ENCODE measurements around the gene PPFIBP1.

Gene PPFIBP1

DNA sequence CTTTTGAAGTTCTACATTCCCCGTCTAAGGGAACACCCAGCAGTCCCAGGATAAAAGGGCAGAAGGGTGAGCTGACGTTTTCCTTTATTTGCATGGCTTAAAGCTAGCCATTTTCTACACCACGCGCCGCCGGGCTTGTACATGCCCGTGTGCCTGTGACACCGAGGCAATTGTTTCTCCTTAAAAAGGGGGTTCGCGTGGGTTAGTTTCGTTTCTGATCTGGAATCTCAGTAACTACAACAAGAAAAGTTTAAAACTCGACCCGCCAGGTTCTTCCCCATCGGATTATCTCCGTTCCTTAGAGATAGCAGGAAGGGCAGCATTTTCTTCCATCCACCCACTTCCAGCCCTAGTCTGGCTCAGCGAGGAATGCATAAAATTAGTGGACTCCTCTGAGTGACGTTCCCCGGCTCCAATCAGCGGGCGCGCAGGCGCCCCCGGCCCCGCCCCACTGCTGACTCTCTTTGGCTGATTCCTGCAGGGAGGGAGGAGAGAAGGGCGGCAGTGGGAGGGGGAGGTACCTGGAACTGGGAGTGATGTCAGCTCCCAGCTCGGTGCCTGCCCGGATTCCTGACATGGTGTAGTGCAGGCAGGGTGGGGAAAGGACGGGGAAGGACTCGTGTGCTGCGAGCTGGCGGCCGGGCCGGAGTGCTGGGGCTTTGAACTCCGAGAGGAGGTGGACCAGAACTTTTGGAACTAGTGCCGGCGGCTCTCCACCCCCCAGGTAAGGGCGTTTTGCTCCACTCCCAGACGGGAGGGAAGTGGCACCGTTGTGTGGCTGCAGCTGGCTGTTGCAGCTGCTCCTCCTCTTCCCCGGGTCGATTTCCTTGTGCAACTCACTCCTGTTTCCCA is at the start of gene PPFIBP1:
Gene PPFIBP1 (plus strand): TSS at position 565 of the 852 bp plus-strand sequence. CDS start 109,191 bp downstream, outside the sequence.
- DNase-seq = peak; percentile 95

DNA sequence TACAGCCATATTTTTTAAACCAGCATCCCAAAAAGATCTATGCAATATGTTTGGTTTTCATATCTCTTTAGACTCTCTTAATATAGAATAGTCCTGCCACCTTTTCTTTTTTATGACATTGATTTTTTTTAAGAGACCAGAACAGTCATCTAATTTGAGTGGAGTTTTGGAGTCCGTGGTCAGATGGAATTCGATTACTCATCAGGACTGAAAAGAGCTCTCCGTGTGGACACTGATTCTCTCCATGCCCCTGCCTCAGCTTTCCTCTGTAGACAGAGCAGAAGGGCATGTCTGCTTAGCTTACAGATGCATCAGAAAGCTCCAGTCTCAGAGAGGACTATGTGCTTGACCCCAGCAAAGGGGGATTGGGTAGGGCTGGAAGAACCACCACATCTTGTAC is 49.7 kb upstream of the PPFIBP1 start:
- no peak for DNase-seq

DNA sequence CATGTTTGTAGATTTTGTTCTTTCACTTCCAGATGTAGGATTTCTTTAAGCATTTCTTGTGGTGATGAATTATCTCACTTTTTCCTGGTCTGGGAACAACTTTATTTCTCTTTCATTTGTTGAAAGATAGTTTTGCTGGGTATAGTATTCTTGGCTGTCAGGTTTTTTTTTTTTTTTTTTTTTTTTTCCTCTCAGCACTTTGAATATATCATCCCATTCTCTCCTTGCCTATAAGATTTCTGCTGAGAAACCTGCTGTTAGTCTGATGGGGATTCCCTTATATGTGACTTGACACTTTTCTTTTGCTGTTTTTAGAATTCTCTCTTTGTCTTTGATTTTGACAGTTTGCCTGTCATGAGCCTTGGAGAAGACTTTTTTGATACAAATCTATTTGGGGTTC is 47.0 kb upstream of the PPFIBP1 start:
- no peak for DNase-seq

DNA sequence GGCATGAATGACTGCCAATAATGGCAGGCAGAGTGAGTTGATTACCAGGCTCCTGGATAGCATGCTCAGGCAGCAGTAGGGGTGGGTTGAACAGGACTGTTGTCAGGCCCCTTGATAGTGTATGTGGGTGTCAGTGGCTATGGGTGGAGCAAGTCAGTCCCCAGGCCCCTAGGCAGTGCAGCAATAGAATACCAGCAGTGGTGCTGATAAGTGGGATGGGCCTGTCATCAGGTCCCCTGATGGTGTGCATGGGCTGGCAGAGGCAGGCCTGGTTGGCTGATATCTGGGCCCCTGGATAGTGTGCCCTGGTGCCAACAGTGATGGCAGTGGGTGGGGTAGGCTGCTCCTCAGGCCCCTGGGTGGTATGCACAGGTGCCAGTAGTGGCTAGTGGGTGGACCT is 45.1 kb upstream of the PPFIBP1 start:
- no peak for DNase-seq

DNA sequence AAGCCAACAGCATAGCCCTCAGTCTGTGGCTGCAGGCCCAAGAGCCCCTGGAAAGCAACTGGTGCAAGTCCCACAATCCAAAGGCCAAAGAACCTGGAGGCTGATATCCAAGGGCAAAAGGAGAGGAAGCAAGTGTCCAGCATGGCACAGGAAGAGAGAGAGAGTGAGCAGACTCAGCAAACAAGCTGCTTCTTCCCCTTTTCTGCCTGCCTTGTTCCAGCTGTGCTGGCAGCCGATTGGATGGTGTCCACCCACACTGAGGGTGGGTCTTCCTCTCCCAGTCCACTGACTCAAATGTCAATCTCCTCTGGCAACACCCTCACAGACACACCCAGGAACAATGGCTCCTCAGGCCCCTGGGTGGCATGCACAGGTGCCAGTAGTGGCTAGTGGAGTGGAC is 44.0 kb upstream of the PPFIBP1 start:
- no peak for DNase-seq

DNA sequence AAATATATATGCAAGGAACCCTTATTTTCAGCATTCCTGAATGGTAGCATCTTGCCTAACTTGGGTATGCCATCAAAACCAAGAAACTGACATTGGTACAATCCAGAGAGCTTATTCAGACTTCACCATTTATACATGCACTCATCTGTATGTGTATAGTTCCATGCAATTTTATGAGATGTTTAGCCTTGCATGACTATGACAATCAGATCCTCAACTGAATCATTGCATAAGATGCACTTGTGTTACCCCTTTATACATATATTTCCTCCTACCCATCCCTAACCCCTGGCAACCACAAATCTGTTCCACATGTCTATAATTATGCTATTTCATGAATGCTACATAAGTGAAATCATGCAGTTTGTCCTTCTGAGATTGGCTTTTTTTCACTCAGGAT is 37.0 kb upstream of the PPFIBP1 start:
- DNase-seq = no peak

DNA sequence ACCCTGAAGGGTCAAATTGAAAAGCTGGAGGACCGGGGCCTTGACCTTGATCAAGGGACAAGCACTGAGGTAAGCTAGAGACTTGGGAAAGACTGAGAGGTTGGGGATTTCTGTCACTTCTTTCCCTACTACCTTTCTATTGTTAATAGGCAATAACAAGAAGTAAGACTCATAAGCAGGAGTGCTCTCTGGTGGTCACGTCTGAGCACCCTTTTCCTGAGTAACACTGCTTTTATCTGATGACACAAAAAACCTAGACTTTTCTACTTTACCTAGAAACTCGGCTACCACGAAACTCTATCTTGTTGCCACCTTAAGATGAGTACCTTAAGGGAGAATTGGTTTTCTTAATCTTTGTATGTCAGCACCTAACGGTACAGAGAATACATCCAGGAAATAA is 35.5 kb upstream of the PPFIBP1 start:
- DNase-seq = no peak

DNA sequence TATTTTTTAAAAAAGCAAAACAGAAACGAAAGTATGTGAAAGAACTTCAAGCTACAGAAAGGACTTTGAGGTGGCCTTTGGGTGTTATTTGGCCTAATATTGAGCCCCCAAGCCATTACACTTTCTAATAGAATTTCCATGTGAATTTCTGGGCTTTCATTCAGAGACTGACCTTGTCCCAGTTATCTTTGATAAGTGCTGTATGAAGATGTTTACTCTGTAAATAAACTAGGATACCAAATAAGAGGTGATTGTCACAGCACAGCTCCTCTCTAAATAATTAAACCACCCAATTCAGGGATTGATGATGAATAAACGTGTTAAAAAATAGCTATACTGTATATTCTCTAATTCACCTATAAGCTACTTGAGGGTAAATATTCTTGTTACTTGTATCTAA is 32.8 kb upstream of the PPFIBP1 start:
- DNase-seq = no peak

DNA sequence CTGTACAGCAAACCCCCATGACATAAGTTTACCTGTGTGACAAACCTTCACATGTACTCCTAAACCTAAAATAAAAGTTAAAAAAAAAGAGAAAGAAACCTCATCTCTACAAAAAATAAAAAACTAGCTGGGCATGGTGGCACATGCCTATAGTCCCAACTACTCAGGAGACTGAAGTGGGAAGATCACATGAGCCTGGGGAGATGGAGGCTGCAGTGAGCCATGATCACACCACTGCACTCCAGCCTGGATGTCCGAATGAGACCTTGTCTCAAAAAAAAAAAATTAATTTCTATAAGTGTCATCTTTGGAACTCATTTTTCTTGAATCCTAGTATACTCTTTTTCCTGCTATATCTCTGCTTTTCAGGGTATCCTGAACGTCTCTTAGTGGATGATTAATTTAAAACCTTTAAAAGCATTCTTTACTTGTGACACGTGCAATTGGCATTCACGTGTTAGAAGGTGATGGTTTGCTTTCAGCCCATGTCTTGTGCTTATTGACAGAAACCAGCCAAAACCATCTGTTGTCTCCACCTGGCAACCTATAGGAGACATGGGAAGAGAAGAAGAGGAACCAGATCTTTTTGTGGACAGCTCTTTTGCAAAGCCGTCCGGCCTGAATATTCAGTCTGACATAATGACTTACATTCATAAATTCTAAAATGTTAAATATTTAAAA is 30.6 kb upstream of the PPFIBP1 start:
- no peak for DNase-seq

DNA sequence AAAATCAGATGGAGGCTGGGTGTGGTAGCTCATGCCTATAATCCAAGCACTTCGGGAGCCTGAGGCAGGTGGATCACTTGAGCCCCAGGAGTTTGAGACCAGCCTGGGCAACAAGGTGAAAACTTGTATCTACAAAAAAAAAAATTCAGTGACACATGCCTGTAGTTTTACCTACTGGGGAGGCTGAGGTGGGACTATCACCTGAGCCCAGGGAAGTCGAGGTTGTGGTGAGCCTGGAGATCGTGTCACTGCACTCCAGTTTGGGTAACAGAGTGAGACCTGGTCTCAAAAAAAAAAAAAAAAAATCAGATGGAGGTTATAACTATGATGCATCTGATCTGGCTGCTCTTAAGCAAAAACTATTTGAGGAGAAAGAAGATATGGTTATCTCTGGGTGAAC is 26.6 kb upstream of the PPFIBP1 start:
- DNase-seq = no peak

DNA sequence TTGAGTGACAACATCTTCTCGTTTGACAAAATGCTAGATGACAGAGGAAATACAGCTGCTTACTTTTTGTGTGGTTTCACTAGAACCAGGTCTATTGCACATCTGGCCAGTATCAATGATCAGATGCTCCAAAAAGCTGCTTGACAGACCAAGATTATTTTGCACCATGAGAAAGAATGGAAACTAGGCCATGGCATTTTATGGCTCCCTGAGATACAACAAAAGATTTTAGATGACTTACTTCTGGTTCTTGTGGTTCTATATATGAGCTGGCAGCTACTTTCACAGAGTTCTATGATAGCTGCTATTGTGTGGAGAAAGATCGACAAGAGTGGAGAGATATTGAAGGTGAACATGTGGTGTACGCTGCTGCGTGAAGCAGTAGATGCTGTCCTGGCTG is 25.9 kb upstream of the PPFIBP1 start:
- no peak for DNase-seq

DNA sequence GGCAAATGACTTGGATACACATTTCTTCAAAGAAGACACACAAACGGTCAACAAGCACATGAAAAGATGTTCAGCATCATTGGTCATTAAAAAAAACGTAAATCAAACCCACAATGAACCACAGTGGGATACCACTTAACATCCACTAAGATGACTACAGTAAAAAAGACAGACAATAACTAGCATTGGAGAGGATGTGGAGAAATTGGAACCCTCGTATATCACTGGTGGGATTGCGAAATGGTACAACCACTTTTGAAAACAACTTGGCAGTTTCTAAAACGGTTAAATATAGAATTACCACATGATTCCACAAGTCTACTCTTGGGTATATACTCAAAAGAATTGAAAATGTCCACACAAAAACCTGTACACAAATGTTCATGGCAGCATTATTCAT is 25.2 kb upstream of the PPFIBP1 start:
- no peak for DNase-seq

DNA sequence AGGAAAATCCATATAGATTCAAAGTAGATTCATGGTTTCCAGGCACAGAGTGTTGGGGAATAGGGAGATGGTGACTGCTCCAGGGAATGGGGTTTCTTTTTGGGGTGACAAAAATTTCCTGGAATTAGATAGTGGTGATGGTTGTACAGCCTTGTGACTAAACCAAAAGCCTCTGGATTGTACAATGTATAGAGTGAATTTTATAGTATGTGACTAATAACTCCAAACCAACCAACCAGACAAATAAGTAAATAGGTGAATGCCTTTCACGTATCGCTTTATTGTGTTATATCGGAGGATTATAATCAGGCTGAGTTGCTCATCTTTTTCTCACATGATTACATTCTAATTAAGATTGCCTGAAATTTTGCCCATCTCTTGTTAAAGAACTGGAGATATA is 24.6 kb upstream of the PPFIBP1 start:
- DNase-seq = no peak

DNA sequence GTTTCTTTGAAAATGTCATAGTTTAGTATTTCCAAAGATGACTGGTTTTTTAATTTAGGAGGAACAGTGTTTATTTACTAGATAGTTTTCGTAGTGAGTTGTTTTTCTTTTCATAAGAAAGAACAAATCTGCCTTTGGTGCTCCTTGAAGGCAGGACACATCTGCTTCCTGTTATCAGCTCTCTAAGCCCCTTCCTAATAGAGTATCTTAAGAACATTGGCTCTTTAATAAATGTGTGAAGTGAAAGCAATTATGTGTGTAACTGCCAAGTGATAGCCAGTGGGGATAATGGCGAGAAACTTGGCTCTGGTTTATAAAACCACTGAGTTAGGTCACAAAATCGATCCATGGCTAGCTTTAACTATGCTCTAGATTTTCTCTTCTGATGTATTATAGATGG is 23.5 kb upstream of the PPFIBP1 start:
- no peak for DNase-seq

DNA sequence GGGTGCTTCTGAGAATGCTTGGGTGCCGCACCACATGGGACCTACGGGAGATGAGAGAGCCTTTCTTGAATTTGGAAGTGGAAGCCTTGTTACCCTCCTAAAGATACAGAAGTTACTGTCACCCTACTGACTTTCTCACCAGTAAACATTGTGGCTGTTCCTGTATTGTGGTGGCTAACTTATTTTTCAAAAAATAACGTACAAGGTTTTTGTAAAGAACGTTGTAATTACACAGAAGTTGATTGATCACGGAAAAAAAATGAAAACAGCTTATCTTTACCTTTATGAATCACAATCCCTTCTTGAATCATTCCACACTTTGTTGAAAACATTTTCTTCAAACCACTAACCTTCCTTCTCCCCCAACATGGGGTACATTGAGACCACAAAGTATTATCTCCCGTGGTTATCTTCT is 22.0 kb upstream of the PPFIBP1 start:
- no peak for DNase-seq

DNA sequence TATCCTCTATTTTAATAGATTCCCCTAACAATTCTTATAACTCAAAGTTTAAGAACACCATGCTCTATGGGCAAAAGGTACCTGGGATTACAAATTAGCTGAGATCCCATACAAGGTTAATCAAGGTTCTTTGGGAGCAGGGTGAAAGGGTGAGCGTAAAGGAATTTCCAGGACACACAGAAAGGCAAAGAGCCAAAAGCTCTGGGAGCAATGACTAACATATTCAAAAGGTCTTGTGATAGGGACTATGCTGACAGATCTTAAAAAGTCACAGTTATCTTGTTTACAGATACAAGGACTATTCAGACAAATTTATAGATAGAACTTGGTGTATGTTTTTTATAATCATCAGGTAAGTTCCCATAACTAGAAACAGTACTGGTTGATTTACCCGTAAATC is 19.5 kb upstream of the PPFIBP1 start:
- no peak for DNase-seq

DNA sequence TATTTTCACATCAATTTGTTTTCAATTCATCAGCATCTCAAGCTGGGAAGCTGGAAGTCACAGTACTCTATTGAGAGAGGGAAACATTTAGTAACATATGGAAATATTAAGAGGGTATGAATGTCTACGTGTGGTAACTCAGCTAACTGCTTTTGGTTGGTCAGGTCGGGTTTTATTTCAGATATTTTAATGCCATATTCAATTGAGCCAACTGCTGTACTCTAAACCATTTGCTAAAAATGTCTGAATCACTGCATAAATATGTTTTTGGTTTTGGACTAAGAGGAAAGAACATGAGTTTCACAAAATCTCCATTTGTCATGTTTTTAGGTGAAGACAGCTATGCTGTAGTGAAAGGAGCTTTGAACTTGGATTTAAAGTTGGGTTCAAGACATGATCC is 18.9 kb upstream of the PPFIBP1 start:
- no peak for DNase-seq

DNA sequence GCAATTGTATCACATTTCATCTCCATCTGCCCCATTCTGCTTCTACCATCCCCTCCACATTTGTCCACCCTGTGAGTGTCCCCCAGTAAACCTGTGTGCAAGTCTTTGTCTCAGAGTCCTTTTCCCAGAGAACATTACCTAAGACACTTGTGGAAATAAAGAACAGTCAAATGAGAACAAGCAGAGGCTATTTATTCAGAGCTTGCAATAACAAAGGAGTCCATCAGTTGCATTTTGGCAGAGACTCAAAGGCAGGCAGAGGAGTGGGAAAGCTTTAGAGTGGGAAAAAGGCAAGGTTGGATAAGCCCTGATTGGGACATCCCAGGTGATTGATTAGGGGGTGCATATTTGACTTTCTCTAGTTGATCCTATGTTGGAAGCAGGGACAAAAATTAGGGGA is 18.2 kb upstream of the PPFIBP1 start:
- DNase-seq = no peak

DNA sequence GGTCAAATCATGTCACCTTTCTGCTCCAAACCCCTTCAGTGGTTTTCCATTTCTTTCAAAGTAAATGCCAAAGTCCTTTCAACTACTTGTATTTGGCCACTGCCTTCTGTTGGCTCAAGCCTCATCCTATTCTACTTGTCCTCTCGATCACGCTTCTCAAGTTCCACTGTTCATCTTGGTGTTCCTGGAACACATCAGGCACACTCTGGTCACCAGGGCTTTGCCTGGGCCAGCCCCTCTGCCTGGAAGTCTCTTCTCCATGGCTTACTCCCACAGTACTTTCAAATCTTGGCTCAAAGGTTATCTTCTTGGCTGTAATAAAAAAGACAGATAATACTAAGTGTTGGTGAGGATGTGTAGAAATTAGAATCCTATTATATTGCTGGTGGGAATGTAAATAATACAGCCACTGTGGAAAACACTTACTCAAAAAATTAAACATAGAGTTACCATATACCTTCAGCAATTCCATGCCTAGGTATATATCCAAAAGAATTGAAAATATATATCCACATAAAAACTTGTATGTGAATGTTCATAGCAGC is 17.3 kb upstream of the PPFIBP1 start:
- no peak for DNase-seq

DNA sequence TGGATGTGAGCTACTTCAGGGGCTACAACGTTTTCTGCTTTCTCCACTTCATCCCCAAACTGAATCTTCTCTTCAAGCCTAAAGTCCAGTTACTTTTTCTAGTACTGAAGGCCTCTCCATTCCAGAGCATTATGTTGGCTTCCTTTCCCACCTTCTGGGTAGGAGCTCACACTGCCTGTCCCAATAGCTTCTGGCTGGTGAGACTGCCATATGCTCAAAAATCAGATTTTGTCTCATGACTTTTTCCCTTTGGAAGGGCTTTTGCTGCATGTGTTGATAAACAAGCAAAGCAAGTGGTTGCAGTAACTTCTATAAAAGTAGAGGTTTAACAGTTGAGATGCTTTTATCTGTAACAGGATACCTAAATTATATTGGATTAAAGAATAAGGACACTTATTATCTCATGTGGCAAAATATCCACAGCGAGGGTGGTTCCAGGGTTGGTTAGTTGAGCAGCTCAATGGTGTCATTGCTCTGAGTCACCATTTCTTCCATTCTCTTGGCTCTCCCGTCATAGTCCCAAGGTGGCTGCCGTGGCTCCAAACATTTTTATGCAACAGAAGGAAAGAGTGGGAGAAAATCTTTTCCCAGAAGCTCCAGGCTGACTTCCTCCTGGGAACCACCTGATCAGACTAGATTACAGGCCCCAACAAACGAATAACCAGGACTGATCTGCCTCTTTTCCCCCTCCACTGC is 15.1 kb upstream of the PPFIBP1 start:
- DNase-seq = no peak

DNA sequence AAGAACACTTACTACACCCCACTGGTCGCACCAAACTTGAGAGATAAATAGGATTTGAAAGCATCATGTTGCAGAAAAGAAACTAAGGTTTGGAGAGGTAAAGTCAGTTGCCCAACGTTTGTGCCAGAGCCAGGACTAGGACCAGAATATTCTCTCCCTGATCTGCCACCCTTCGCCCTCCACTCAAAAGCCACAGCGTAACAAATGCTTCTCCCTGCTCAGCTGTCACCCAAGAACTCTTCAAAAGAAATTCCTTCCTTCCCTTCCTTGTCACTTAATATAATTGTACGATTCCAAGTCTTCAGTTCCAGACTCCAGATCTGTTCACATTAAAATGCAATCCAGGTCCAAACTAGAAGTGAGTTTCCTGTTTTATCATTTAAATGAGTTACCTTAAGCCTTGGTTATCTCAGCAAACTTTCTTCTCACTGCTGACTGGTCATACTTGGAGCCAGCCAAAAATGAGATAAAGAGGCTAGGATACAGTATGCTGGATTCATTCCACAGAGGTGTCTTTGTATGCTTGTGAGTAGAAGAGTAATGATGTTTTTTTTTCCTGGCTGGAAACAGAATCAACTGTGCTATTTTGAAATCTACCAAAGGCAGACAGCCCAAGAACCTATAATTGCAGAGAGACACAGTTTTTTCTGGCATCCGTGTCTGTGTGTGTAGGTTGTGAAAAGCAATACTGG is 12.8 kb upstream of the PPFIBP1 start:
- no peak for DNase-seq

DNA sequence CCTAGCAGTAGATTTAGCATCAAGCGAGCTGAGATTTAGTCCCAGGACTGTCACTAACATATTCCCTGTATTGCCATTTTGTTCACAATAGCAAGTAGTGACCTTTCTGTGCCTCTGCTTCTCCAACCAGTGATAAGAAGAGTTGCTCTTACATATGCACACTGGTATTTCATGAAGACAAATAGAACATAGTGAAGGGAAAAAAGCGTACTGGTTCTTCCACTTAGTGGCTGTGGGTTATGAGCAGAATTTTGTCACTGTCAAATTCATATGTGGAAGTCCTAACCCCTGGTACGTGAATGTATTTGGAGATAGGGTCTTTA is 12.3 kb upstream of the PPFIBP1 start:
- DNase-seq = no peak

DNA sequence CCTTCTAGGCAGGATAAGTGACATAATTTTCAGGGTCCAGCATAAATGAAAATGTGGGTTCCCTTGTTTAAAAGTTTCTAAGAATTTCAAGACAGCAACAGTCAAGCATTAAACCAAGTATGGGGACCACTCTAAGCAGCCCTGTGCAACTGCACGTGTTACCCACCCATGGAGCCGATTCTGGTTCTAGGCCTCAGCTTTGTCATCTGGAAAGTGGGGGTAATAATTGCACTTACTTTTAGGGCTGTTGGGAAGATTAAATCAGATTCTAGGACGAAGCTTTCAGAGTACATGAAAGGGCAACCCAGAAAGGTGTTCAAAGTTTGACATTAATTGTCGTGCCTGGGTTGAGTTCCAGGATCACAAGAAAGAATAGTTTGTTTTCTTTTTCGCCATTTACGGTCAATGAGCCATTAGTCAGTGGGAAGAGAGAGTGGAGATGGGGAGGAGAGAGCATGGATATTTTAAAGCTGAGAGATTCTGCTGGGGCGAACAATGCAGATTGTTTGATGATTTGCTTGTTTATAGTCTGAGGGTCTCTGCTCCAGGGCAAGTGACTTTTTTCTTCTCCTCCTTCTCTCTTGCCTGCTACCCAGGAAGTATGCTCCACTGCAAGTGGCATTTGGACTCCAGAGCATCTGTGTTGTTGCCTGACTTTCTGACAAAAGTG is 10.7 kb upstream of the PPFIBP1 start:
- DNase-seq = no peak

Data from NCI-H1694 treated with DMSO at 0.1 percent for 48 hours (cell line).